A549 treated with CpdA at 1 μM for 4 hours (cell line): ENCODE measurements around the gene HES2. TPM values are rescaled to one million over a fixed set of nuclear protein-coding genes. Genes with fewer than 3 reads are reported as not detected.

Experiments used
- total RNA-seq: library from RNA; stranded (reverse); fragments of 200-300 nt; extraction: Qiagen RNA extraction; gene quantifications from 5 replicates; pipeline ENCODE4 v1.2.3, GENCODE V29; 2022; ENCODE audit warnings: low read depth

Gene HES2
- 2.3 to 3.5 TPM (median 3.0 TPM) in 5 replicates for total RNA-seq

GRCh38 chr1:6419804-6420453, at the start of gene HES2:
HES2 (minus strand) TSS chr1:6419919; CDS start chr1:6419820, 99 bp downstream.

GRCh38 chr1:6466023-6466422, 46.3 kb upstream of the HES2 start, which contains the start of gene TNFRSF25:
TNFRSF25 (minus strand) TSS chr1:6466173; CDS start chr1:6466107, 66 bp downstream.

GRCh38 chr1:6424619-6425593, 5.2 kb upstream of the HES2 start, which contains the start of gene ESPN:
ESPN (plus strand) TSS chr1:6424776; CDS start chr1:6424956, 180 bp downstream.

GRCh38 chr1:6393400-6394187, 26.1 kb downstream of the HES2 start, which contains the start of gene ACOT7:
ACOT7 (minus strand) TSS chr1:6393767; CDS start chr1:6393399, 368 bp downstream.

Other genes starting within 250 kb of the HES2 start
- 0.55 to 0.83 TPM (median 0.69 TPM) in 5 replicates for gene CHD5, start 239.6 kb downstream of the HES2 start, total RNA-seq
- gene RPL22, start 220.3 kb downstream of the HES2 start, total RNA-seq = 316 to 492 TPM (median 454 TPM) in 5 replicates
- gene RNF207, start 213.8 kb downstream of the HES2 start, total RNA-seq = 15.6 to 22.3 TPM (median 19.3 TPM) in 5 replicates
- 46.0 to 57.4 TPM (median 55.8 TPM) in 5 replicates for gene ICMT, start 184.0 kb downstream of the HES2 start, total RNA-seq
- gene HES3, start 175.7 kb downstream of the HES2 start, total RNA-seq = not detected in 5 replicates
- gene GPR153, start 158.8 kb downstream of the HES2 start, total RNA-seq = 1.0 to 1.3 TPM (median 1.1 TPM) in 5 replicates
- 52.7 to 77.7 TPM (median 72.7 TPM) in 5 replicates for gene ACOT7, start 26.2 kb downstream of the HES2 start, total RNA-seq
- gene ESPN, start 4.9 kb upstream of the HES2 start, total RNA-seq = 0.21 to 1.6 TPM (median 0.46 TPM) in 4 of 5 replicates, not detected in the other
- gene TNFRSF25, start 46.3 kb upstream of the HES2 start, total RNA-seq = 2.3 to 4.6 TPM (median 3.8 TPM) in 5 replicates
- gene PLEKHG5, start 71.7 kb upstream of the HES2 start, total RNA-seq = 2.8 to 5.2 TPM (median 3.8 TPM) in 5 replicates
- gene NOL9, start 134.6 kb upstream of the HES2 start, total RNA-seq = 3.5 to 5.0 TPM (median 4.6 TPM) in 5 replicates
- gene TAS1R1, start 135.4 kb upstream of the HES2 start, total RNA-seq = 0.07 TPM in 1 of 5 replicates, not detected in the others
- gene ZBTB48, start 160.1 kb upstream of the HES2 start, total RNA-seq = 11.5 to 15.5 TPM (median 15.2 TPM) in 5 replicates
- 21.2 to 36.4 TPM (median 27.0 TPM) in 5 replicates for gene KLHL21, start 182.9 kb upstream of the HES2 start, total RNA-seq
- gene PHF13, start 193.8 kb upstream of the HES2 start, total RNA-seq = 7.8 to 10.4 TPM (median 9.2 TPM) in 5 replicates
- gene THAP3, start 204.9 kb upstream of the HES2 start, total RNA-seq = 17.2 to 19.9 TPM (median 18.1 TPM) in 5 replicates